Smooth muscle cell (in vitro differentiated cells): Measurements from ENCODE around the gene SGTA. TPM values are rescaled to one million over a fixed set of nuclear protein-coding genes. Genes with fewer than 3 reads are reported as not detected.

Experiments
- DNase-seq: peaks from one replicate; lab custom pipeline; 2025; ENCODE audit not compliant: unreplicated experiment; lab: John Stamatoyannopoulos, UW
- H2AFZ ChIP-seq: fragments of 200-600 bp; sonication (generic); 2 replicates; pipeline ENCODE4 v1.6.0; 2016; ENCODE audit warnings: antibody characterized with exemption, low read depth, mild to moderate bottlenecking
- H3F3A ChIP-seq: fragments of 200-600 bp; sonication (generic); 2 replicates; pipeline ENCODE4 v1.6.0; 2017; ENCODE audit warnings: antibody characterized with exemption, low read depth
- H3K27ac ChIP-seq: fragments of 200-600 bp; sonication (generic); 2 replicates; pipeline ENCODE4 v1.5.1; 2016; ENCODE audit warnings: low read depth, mild to moderate bottlenecking
- H3K27me3 ChIP-seq: fragments of 200-600 bp; sonication (generic); 2 replicates; pipeline ENCODE4 v1.6.1; 2016; ENCODE audit warnings: low read depth, mild to moderate bottlenecking
- H3K36me3 ChIP-seq: fragments of 200-600 bp; sonication (generic); 2 replicates; pipeline ENCODE4 v1.5.1; 2016; ENCODE audit warnings: low read depth
- H3K4me1 ChIP-seq: fragments of 200-600 bp; sonication (generic); 2 replicates; pipeline ENCODE4 v1.5.1; 2016; ENCODE audit warnings: low read depth
- H3K4me2 ChIP-seq: fragments of 200-600 bp; sonication (generic); 2 replicates; pipeline ENCODE4 v1.6.0; 2016; ENCODE audit warnings: mild to moderate bottlenecking
- H3K4me3 ChIP-seq: fragments of 200-600 bp; sonication (generic); 2 replicates; pipeline ENCODE4 v1.5.1; 2016; ENCODE audit warnings: mild to moderate bottlenecking
- H3K79me2 ChIP-seq: fragments of 200-600 bp; sonication (generic); 2 replicates; pipeline ENCODE4 v1.6.0; 2016; ENCODE audit warnings: low read depth, mild to moderate bottlenecking
- H3K9ac ChIP-seq: fragments of 200-600 bp; sonication (generic); 2 replicates; pipeline ENCODE4 v1.6.0; 2016; ENCODE audit warnings: low read depth
- H3K9me3 ChIP-seq: fragments of 200-600 bp; sonication (generic); replicated peaks from 2 replicates; pipeline ENCODE4 v1.5.1; 2016; ENCODE audit warnings: low read depth
- H4K20me1 ChIP-seq: fragments of 200-600 bp; sonication (generic); 2 replicates; pipeline ENCODE4 v1.6.0; 2016; ENCODE audit warnings: low read depth
- WGBS: methylation state at CpG from one replicate; pipeline ENCODE4 v1.1.7; 2016; ENCODE audit warnings: low lambda C conversion rate; 5-methylcytosine and 5-hydroxymethylcytosine counted together
- polyA plus RNA-seq: library from polyadenylated mRNA; unstranded; fragments of >200 nt; fragmentation: Nextera tagmentation; extraction: Ambion mirVana; gene quantifications from 2 replicates; pipeline ENCODE4 v1.2.1, GENCODE V29; 2016
- total RNA-seq: library from RNA; depleted of rRNA; stranded (reverse); fragments of >200 nt; gene quantifications from 2 replicates; pipeline ENCODE4 v1.2.3, GENCODE V29; 2014
- TF ChIP-seq, protein P1 (sequence below): fragments of 200-600 bp; sonication (generic); IDR thresholded peaks from 2 replicates; pipeline ENCODE4 v1.5.1; 2017; ENCODE audit warnings: borderline replicate concordance, mild to moderate bottlenecking, antibody characterized with exemption; ENCODE audit not compliant: insufficient read depth, poor library complexity, severe bottlenecking

Gene SGTA
- total and polyA plus RNA-seq, 2 experiments from 2014 or later, result 34.4 to 71.2 TPM

DNA sequence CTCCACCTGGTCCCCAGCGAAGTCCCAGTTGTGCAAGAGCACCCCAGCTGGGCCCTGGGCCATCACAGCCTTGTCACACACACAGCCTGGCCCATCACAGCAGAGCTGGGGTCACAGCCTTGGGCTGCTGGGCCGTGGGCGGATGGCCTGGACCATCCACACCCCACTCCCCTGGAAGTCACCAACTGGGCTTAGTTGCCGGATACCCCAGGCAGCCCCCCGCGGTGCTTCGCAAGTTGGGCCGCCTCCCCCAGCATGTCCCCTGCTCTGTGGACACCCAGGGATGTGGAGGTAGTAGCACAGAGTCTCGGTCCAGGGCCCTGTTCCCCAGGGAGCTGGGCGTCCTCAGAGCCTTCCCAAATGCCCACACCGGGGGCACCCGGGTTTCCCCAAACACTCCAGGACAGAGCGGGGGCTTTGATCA is 32.1 kb upstream of the SGTA start:
- Histone ChIP-seq H3F3A (no peaks in the 10 kb centered on the region), H3K4me2 (no peak overlapping the region), H3K9me3 (no peaks in the 10 kb centered on the region), H4K20me1 (no peaks in the 10 kb centered on the region), H3K4me1 (no peaks in the 10 kb centered on the region), H3K27me3 (no peaks in the 10 kb centered on the region), H3K36me3 (no peaks in the 10 kb centered on the region), H3K4me3 (no peak overlapping the region), H3K27ac (no peak overlapping the region), H3K79me2 (peaks cover 3% of the 10 kb centered on the region), H3K9ac (no peak overlapping the region), H2AFZ (no peak overlapping the region)
- WGBS, result 98% methylated on average over 13 of the region's 13 CpGs
- TF ChIP-seq, protein P1, sequence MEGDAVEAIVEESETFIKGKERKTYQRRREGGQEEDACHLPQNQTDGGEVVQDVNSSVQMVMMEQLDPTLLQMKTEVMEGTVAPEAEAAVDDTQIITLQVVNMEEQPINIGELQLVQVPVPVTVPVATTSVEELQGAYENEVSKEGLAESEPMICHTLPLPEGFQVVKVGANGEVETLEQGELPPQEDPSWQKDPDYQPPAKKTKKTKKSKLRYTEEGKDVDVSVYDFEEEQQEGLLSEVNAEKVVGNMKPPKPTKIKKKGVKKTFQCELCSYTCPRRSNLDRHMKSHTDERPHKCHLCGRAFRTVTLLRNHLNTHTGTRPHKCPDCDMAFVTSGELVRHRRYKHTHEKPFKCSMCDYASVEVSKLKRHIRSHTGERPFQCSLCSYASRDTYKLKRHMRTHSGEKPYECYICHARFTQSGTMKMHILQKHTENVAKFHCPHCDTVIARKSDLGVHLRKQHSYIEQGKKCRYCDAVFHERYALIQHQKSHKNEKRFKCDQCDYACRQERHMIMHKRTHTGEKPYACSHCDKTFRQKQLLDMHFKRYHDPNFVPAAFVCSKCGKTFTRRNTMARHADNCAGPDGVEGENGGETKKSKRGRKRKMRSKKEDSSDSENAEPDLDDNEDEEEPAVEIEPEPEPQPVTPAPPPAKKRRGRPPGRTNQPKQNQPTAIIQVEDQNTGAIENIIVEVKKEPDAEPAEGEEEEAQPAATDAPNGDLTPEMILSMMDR, result no peak
- DNase-seq, result no peak

DNA sequence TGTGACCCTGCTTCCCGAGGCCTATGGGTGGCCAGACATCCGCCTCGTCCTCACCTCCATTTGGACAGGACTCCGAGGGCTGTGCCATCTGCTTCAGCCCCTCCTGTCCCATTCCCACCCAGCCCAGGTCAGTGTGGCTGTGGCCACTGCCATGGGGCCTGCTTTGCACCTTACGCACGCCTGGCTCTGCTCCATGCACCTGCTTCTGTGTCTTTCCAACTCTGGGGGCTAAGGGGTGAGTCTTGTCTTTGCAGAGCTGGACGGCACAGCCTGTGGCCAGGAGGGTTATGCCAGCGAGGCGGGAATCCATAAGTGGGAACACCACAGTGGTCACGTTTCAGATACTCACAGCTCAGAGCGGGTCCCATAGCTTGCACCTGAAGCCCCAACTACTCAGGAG is 31.4 kb upstream of the SGTA start:
- H3F3A ChIP-seq, result no peaks in the 10 kb centered on the region
- no peak overlapping the region for H3K4me3 ChIP-seq
- no peaks in the 10 kb centered on the region for H3K79me2 ChIP-seq
- no peaks in the 10 kb centered on the region for H3K27me3 ChIP-seq
- H4K20me1 ChIP-seq, result no peaks in the 10 kb centered on the region
- TF ChIP-seq, protein P1, result no peak
- no peak overlapping the region for H3K9ac ChIP-seq
- no peak overlapping the region for H3K4me2 ChIP-seq
- no peaks in the 10 kb centered on the region for H3K36me3 ChIP-seq
- H3K9me3 ChIP-seq, result no peaks in the 10 kb centered on the region
- no peak overlapping the region for H2AFZ ChIP-seq
- H3K4me1 ChIP-seq, result no peaks in the 10 kb centered on the region
- 98% methylated on average over 11 of the region's 11 CpGs for WGBS
- no peak overlapping the region for H3K27ac ChIP-seq
- no peak for DNase-seq

DNA sequence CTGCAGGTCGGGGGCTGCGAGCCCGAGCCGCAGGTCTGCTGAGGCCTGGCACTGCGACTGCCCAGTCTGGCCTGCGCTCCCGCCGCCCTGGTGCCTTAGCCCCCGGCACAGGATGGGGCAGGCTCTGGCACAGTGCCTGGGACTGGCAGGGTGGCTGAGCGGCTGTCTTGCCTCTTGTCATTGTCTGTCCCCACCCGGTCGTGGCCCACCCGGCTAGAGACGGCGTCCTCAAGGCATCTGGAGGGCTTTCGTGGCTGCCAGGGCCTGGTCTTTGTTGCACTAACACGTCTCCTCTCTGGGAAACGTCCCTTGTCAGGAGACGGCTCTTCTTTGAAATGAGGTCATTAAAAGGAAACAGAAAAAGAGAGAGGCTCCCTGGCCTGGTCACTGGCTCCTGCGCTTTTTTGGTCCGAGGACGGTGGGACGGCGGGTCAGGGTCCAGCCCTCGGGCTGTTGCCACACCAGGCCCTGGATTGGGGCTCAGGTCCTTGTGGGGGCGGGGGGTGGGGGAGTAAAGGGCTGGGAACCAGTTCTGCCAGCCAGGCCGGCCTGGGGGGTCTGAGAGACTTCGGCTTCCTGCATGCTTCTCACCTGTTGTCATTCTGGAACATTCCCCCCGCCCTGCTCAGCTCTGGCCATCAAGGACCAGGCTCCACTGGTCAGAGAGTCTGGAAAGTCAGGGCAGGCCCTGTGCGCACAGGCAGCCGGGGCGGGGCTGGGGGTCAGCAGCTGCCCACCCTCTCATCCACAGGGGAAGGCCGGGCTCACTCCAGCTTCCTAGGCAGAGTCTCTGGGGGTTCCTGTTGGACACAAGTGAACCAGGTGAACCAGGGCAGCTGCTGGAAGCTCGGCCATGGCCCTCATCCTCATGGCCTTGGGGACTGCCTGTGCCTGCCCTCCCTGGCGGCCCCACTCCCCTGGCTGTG is 30.4 kb upstream of the SGTA start:
- WGBS, result 66% methylated on average over 35 of the region's 35 CpGs
- Histone ChIP-seq H3K9ac (peak overlapping the region; percentile 51), H3K4me2 (no peak overlapping the region), H3K79me2 (no peaks in the 10 kb centered on the region), H3K9me3 (no peaks in the 10 kb centered on the region), H3K4me1 (no peaks in the 10 kb centered on the region), H4K20me1 (no peaks in the 10 kb centered on the region), H3K36me3 (no peaks in the 10 kb centered on the region), H2AFZ (no peak overlapping the region), H3F3A (no peaks in the 10 kb centered on the region), H3K27me3 (no peaks in the 10 kb centered on the region), H3K4me3 (no peak overlapping the region), H3K27ac (peak overlapping the region; percentile 80)
- TF ChIP-seq, protein P1, result no peak
- no peak for DNase-seq
